HEK293T (cell line): ENCODE measurements around the gene FSCN2.

Experiments used
- CTCF ChIA-PET: fragments of 350-600 bp; formaldehyde crosslinking; extraction: SDS; loops from one replicate; lab custom pipeline; 2021; ENCODE audit warnings: antibody characterized with exemption, inconsistent platforms; lab: Yijun Ruan, JAX
- POLR2A ChIA-PET: fragments of 350-600 bp; formaldehyde crosslinking; extraction: SDS; loops from one replicate; lab custom pipeline; 2020; ENCODE audit warnings: antibody characterized with exemption, inconsistent platforms; lab: Yijun Ruan, JAX
- DNase-seq: peaks from one replicate; pipeline ENCODE4 v3.0.0; 2012; ENCODE audit warnings: mixed read lengths; ENCODE audit errors: extremely low spot score
- ARNT ChIP-seq: fragments of 450-650 bp; IDR thresholded peaks from 2 replicates; pipeline ENCODE4 v1.6.1; 2017; ENCODE audit warnings: mild to moderate bottlenecking
- BHLHE40 ChIP-seq: fragments of 450-650 bp; IDR thresholded peaks from 2 replicates; pipeline ENCODE4 v1.6.1; 2016; ENCODE audit warnings: mild to moderate bottlenecking, moderate library complexity, borderline replicate concordance
- CTBP1 ChIP-seq: fragments of 450-650 bp; IDR thresholded peaks from 2 replicates; pipeline ENCODE4 v1.6.1; 2016; ENCODE audit warnings: borderline replicate concordance
- ELF4 ChIP-seq: fragments of 450-650 bp; IDR thresholded peaks from 2 replicates; pipeline ENCODE4 v1.6.1; 2017; ENCODE audit warnings: antibody characterized with exemption
- FOXA1 ChIP-seq: fragments of 450-650 bp; IDR thresholded peaks from 2 replicates; pipeline ENCODE4 v1.6.1; 2016; ENCODE audit warnings: mild to moderate bottlenecking
- FOXK2 ChIP-seq: fragments of 450-650 bp; IDR thresholded peaks from 2 replicates; pipeline ENCODE4 v1.6.1; 2016; ENCODE audit warnings: mild to moderate bottlenecking
- FOXM1 ChIP-seq: fragments of 450-650 bp; IDR thresholded peaks from 2 replicates; pipeline ENCODE4 v1.6.1; 2017; ENCODE audit warnings: mild to moderate bottlenecking, borderline replicate concordance
- HDGF ChIP-seq: fragments of 450-650 bp; IDR thresholded peaks from 2 replicates; pipeline ENCODE4 v1.6.1; 2017; ENCODE audit warnings: antibody characterized with exemption, borderline replicate concordance
- L3MBTL2 ChIP-seq: fragments of 450-650 bp; conservative IDR thresholded peaks from 2 replicates; pipeline ENCODE4 v1.6.1; 2016; ENCODE audit warnings: mild to moderate bottlenecking
- LEF1 ChIP-seq: fragments of 450-650 bp; IDR thresholded peaks from 2 replicates; pipeline ENCODE4 v1.6.1; 2017; ENCODE audit warnings: mild to moderate bottlenecking, borderline replicate concordance
- NFRKB ChIP-seq: fragments of 450-650 bp; IDR thresholded peaks from 2 replicates; pipeline ENCODE4 v1.6.1; 2016; ENCODE audit warnings: mild to moderate bottlenecking, moderate library complexity
- PKNOX1 ChIP-seq: fragments of 450-650 bp; IDR thresholded peaks from 2 replicates; pipeline ENCODE4 v1.6.1; 2016
- SP1 ChIP-seq: fragments of 450-650 bp; IDR thresholded peaks from 2 replicates; pipeline ENCODE4 v1.6.1; 2017
- SUZ12 ChIP-seq: fragments of 450-650 bp; IDR thresholded peaks from 2 replicates; pipeline ENCODE4 v1.6.1; 2016; ENCODE audit warnings: mild to moderate bottlenecking
- TARDBP ChIP-seq: fragments of 450-650 bp; IDR thresholded peaks from 2 replicates; pipeline ENCODE4 v1.6.1; 2016
- ZNF384 ChIP-seq: fragments of 450-650 bp; IDR thresholded peaks from 2 replicates; pipeline ENCODE4 v1.6.1; 2016

FSCN2 gene

DNA sequence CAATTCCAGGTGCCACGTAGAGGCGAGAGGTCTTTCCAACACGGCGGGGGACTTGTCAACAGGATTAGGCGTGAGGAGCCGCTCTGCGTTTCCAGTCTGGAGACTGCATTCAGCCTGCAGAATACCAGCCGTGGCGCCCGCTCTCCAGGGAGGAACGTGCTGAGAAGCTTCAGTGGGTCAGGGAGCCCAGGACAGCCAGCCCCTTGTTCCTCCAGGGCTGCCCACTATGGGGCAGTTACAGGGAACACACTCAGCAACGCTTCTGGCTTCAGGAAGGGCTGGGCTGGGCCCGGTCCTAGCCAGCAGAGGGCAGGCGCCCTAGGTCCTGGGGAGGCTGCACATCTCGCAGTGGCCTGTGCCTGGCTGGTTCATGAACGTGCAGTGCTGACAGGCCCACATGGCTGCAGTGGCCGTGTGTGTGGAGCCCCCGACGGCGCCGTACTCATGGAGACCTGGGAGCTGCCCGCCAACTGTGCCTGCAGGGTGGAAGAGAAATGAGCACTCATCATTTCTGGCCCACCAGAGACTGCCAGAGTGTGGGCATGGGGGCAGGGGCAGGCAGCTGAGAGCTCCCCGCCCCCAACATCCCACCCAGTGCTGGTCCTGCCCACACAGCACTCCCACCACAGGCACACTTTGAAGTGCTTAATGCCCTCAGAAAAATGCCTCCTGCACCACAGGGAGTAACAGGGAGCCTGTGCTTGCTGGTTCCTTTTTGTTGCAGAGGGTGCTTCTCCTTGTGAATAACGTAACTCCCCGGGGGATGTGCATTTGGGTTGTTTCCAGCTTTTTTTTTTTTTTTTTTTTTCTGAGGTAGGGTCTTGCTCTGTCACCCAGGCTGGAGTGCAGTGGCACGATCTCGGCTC, 31.0 kb downstream of the FSCN2 start:
- CTCF ChIA-PET = no interaction called here
- TF ChIP-seq PKNOX1 (no peak), NFRKB (no peak), HDGF (no peak), FOXK2 (no peak), L3MBTL2 (no peak), SP1 (no peak), LEF1 (no peak), FOXA1 (no peak), SUZ12 (no peak), TARDBP (no peak), ARNT (no peak), ZNF384 (no peak), BHLHE40 (no peak), ELF4 (no peak), CTBP1 (no peak)
- POLR2A ChIA-PET = no interaction called here

GRCh38 chr17:81561494-81561885, 33.3 kb downstream of the FSCN2 start:
- ChIA-PET POLR2A (no interaction called here), CTCF (no interaction called here)
- no peak for TF ChIP-seq SP1
- TF ChIP-seq PKNOX1 = no peak
- TF ChIP-seq NFRKB = no peak
- TF ChIP-seq L3MBTL2 = no peak
- TF ChIP-seq FOXK2 = no peak
- no peak for TF ChIP-seq TARDBP
- TF ChIP-seq ZNF384 = no peak
- TF ChIP-seq CTBP1 = no peak
- no peak for TF ChIP-seq FOXM1
- no peak for TF ChIP-seq ARNT
- TF ChIP-seq BHLHE40 = no peak
- no peak for TF ChIP-seq SUZ12
- TF ChIP-seq HDGF = no peak
- TF ChIP-seq FOXA1 = no peak
- TF ChIP-seq ELF4 = no peak
- TF ChIP-seq LEF1 = no peak
- DNase-seq = no peak

More for the DNA sequence above, 31.0 kb downstream of the FSCN2 start:
- no peak for DNase-seq

DNA sequence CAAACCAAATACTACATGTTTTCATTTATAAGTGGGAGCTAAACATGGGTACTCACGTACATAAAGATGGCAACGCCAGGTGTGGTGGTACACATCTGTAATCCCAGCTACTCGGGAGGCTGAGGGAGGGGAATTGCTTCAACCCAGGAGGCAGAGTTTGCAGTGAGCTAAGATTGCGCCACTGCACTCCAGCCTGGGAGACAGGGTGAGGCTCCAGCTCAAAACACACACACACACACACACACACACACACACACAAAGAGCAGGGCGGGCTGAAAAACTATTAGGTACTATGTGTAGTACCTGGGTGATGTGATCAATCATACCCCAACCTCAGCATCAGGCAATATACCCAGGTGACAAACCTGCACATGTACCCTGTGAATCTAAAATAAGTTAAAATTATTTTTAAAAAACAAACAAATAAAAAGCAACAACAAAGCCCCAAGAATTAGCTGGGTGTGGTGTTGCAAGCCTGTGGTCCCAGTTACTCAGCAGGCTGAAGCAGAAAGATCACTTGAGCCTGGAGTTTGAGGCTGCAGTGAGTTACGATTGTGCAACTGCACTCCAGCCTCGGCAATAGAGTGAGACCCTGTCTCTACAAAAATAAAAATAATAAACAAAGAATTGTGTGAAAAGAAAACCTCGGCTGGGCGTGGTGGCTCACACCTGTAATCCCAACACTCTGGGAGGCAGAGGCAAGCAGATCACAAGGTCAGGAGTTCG, 35.8 kb downstream of the FSCN2 start:
- no peak for TF ChIP-seq SUZ12
- TF ChIP-seq FOXK2 = no peak
- no peak for TF ChIP-seq FOXA1
- no peak for TF ChIP-seq CTBP1
- TF ChIP-seq NFRKB = no peak
- TF ChIP-seq BHLHE40 = no peak
- no peak for TF ChIP-seq FOXM1
- TF ChIP-seq ELF4 = no peak
- TF ChIP-seq L3MBTL2 = no peak
- no peak for TF ChIP-seq ARNT
- no peak for TF ChIP-seq HDGF
- TF ChIP-seq SP1 = no peak
- DNase-seq = no peak
- POLR2A ChIA-PET = no interaction called here
- CTCF ChIA-PET = interaction anchor here (0.6 kb wide), 1 partner anchor 572 kb away, joined by 3 read pairs; no protein-coding TSS in a partner anchor

DNA sequence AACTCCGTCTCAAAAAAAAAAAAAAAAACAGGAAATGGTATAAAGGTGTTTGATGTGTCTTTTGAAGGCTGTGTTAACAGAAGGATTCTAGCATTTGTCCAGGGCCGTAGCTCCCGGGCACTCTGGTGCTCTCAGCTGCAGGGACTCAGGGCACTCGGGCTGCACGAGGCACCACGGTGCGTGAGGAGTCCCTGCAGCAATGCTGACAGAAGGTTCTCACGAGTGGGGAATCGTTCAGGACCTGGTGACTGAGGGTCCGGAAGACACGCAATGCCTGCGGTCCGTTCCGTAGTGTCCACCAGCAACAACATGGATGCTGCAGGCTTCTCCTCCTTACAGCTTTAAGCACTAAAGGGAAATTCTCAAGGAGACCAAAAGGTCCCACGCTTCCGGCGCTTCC, 36.6 kb downstream of the FSCN2 start:
- CTCF ChIA-PET = interaction anchor here (0.6 kb wide), 1 partner anchor 75 kb away, joined by 3 read pairs; no protein-coding TSS in a partner anchor
- POLR2A ChIA-PET = interaction anchor here (0.9 to 2.5 kb wide), 2 partner anchors 8 to 12 kb away, joined by 3 to 14 read pairs; no protein-coding TSS in a partner anchor
- TF ChIP-seq FOXM1 (no peak), HDGF (no peak), TARDBP (no peak), LEF1 (no peak), L3MBTL2 (no peak), ARNT (no peak), PKNOX1 (no peak), ELF4 (no peak), CTBP1 (no peak), NFRKB (no peak), ZNF384 (no peak), SP1 (no peak), SUZ12 (no peak), FOXK2 (no peak), FOXA1 (no peak)
- DNase-seq = no peak

DNA sequence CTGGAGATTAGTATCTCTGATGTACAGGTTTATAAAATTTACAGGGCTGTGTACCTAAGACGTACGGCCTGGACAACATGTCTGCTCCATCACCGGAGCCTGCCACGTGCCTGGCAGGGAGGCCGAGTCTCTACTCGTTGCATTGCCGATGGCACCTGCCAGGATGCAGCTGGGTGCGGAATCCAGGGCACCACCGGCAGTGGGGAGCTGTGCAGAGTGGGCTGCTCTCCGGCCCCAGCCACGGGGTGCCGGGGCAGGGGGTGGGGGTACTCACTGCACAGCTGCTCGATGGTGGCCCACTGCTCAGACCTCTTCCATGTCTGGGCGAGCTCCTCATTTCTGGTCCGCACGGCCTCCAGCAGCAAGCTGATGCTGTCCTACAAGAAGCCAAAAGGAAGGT, 37.1 kb downstream of the FSCN2 start:
- ChIA-PET POLR2A (interaction anchor here (0.9 to 2.5 kb wide), 2 partner anchors 9 to 13 kb away, joined by 3 to 14 read pairs; no protein-coding TSS in a partner anchor), CTCF (interaction anchor here (0.6 kb wide), 1 partner anchor 76 kb away, joined by 3 read pairs; no protein-coding TSS in a partner anchor)
- TF ChIP-seq FOXM1 (no peak), CTBP1 (no peak), FOXK2 (no peak), L3MBTL2 (no peak), ARNT (no peak), SP1 (no peak), ZNF384 (no peak), ELF4 (no peak), PKNOX1 (no peak), TARDBP (no peak), HDGF (no peak), LEF1 (no peak)

More for the DNA sequence above, 37.1 kb downstream of the FSCN2 start:
- no peak for DNase-seq
